ENCODE results near the gene NDUFS7.

DNA sequence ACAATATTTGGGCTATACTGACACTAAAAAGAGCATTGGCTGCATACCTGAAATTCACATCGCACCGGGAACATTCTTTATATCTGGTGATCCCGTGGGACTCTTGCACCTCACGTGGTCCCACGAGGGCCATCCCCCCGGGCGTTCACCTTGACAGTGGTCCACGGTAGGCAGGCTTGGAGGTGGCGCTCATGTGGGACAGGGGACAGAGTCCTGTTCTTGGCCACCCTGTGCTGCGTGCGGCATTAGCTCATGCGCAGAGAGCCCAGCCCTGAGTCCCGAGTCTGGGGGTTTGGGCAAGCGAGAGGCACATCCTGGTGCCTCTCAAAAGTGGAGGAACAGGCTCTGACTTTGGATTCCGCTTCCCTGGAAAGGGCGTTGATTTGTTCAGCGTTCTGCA is 10.1 kb downstream of the NDUFS7 start:
- TF ChIP-seq CTCF (conservative IDR thresholded peaks at IDR 0.05 in 1 of 2, IDR thresholded peaks at IDR 0.05 in 1 of 2; ENCODE audit: extremely low read depth in 1 of 2, insufficient read depth in 1 of 2, low read depth in 1 of 2, low read length in 2 of 2) (no peak), EZH2 (IDR thresholded peaks at IDR 0.05; ENCODE audit: borderline replicate concordance, low read length) (no peak)

Data from mammary epithelial cell (primary cell).